ENCODE results near the gene TBCD. TPM values are rescaled to one million over a fixed set of nuclear protein-coding genes. Genes with fewer than 3 reads are reported as not detected.

The TBCD gene
- total RNA-seq, 2 experiments from 2014 or later, result 77.8 to 85.8 TPM

GRCh38 chr17:82838386-82839063 lies 86.7 kb downstream of the TBCD start:
- Mint-ChIP-seq H3K36me3 (ENCODE audit: low read depth) (no peaks in the 10 kb centered on the region), H3K27ac (no peak overlapping the region), H3K27me3 (no peaks in the 10 kb centered on the region), H3K4me1 (ENCODE audit: low read depth) (peaks cover under 1% of the 10 kb centered on the region), H3K4me3 (no peak overlapping the region), H3K9me3 (no peaks in the 10 kb centered on the region)
- intact Hi-C loops (cut with micrococcal nuclease), result no loop called here
- DNase-seq (no peak), ATAC-seq (no peak)
- ChIA-PET POLR2A (no interaction called here), CTCF (interaction anchor here (0.8 kb wide), 1 partner anchor 57 kb away, joined by 3 read pairs; no protein-coding TSS in a partner anchor)
- no peak for TF ChIP-seq CTCF (IDR thresholded peaks at IDR 0.05)

GRCh38 chr17:82839617-82840292 lies 87.9 kb downstream of the TBCD start, which contains the start of gene ZNF750:
TSS of gene ZNF750 (minus strand) at chr17:82840022. CDS start at chr17:82832454, 7,568 bp downstream.
- CTCF ChIA-PET, result no interaction called here
- H3K4me1 Mint-ChIP-seq (ENCODE audit: low read depth), result peaks cover 7% of the 10 kb centered on the region

GRCh38 chr17:82840431-82840831 lies 88.6 kb downstream of the TBCD start:
- TF ChIP-seq CTCF (IDR thresholded peaks at IDR 0.05), result no peak
- Mint-ChIP-seq H3K4me1 (ENCODE audit: low read depth) (peaks cover 7% of the 10 kb centered on the region), H3K36me3 (ENCODE audit: low read depth) (no peaks in the 10 kb centered on the region), H3K4me3 (no peak overlapping the region), H3K27me3 (no peaks in the 10 kb centered on the region), H3K27ac (no peak overlapping the region), H3K9me3 (no peaks in the 10 kb centered on the region)
- ChIA-PET CTCF (no interaction called here), POLR2A (no interaction called here)
- ATAC-seq (no peak), DNase-seq (no peak)
- intact Hi-C loops (cut with micrococcal nuclease), result no loop called here

More at GRCh38 chr17:82839617-82840292, 87.9 kb downstream of the TBCD start, which contains the start of gene ZNF750:
- TF ChIP-seq CTCF (IDR thresholded peaks at IDR 0.05), result no peak
- no peaks in the 10 kb centered on the region for H3K36me3 Mint-ChIP-seq (ENCODE audit: low read depth)
- intact Hi-C loops (cut with micrococcal nuclease), result no loop called here
- DNase-seq, result no peak
- H3K27ac Mint-ChIP-seq, result no peak within 1 kb of the TSS
- no peak within 1 kb of the TSS for H3K4me3 Mint-ChIP-seq
- POLR2A ChIA-PET, result no interaction called here
- no peak for ATAC-seq
- H3K9me3 Mint-ChIP-seq, result no peaks in the 10 kb centered on the region
- no peaks in the 10 kb centered on the region for H3K27me3 Mint-ChIP-seq

- no peak for DNase-seq
- Mint-ChIP-seq H3K4me1 (ENCODE audit: low read depth) (peaks cover 9% of the 10 kb centered on the region), H3K4me3 (no peak overlapping the region), H3K36me3 (ENCODE audit: low read depth) (no peaks in the 10 kb centered on the region), H3K9me3 (no peaks in the 10 kb centered on the region), H3K27me3 (no peaks in the 10 kb centered on the region), H3K27ac (no peak overlapping the region)
- intact Hi-C loops (cut with micrococcal nuclease), result no loop called here
- ChIA-PET POLR2A (no interaction called here), CTCF (no interaction called here)
- ATAC-seq, result no peak
- TF ChIP-seq CTCF (IDR thresholded peaks at IDR 0.05), result no peak
Measured at GRCh38 chr17:82841921-82842596, 90.2 kb downstream of the TBCD start.

All from activated CD8-positive, alpha-beta T cell treated with anti-CD3 and anti-CD28 coated beads for 36 hours (primary cell).